H54 (cell line): ENCODE measurements around the gene NUP214.
"Not testable (repeated sequence)": the region's sequence is repeated elsewhere in the genome, so short reads cannot be mapped to it uniquely, and the experiment has no call there.

Source experiments
- DNase-seq: peaks from one replicate; pipeline ENCODE4 v3.0.0; 2011; ENCODE audit warnings: low spot score, mixed read lengths; ENCODE audit not compliant: insufficient read length
- FAIRE-seq: peaks from 3 replicates; lab custom pipeline; 2011; peaks lifted over from hg19 to GRCh38; lab: Jason Lieb, UNC
- POLR2A ChIP-seq: IDR thresholded peaks from 2 replicates; pipeline ENCODE4 v1.6.1; 2011; ENCODE audit warnings: low read depth, mild to moderate bottlenecking, low read length

The NUP214 gene

GRCh38 chr9:131091352-131091992 lies 33.9 kb upstream of the NUP214 start:
- DNase-seq: no peak
- no peak for TF ChIP-seq POLR2A
- no peak for FAIRE-seq

- no peak for TF ChIP-seq POLR2A
- FAIRE-seq (no peak), DNase-seq (no peak)
These were observed 33.4 kb upstream of the NUP214 start for GRCh38 chr9:131092030-131092429.

- DNase-seq (no peak), FAIRE-seq (no peak)
- no peak for TF ChIP-seq POLR2A
These were observed 32.6 kb upstream of the NUP214 start for GRCh38 chr9:131092548-131093440.

GRCh38 chr9:131094015-131094414 lies 31.4 kb upstream of the NUP214 start:
- no peak for DNase-seq
- FAIRE-seq: no peak
- TF ChIP-seq POLR2A: no peak

GRCh38 chr9:131094622-131095021 lies 30.8 kb upstream of the NUP214 start:
- DNase-seq: no peak
- no peak for TF ChIP-seq POLR2A
- no peak for FAIRE-seq

- TF ChIP-seq POLR2A: no peak
- FAIRE-seq: no peak
- no peak for DNase-seq
These were observed 29.6 kb upstream of the NUP214 start for GRCh38 chr9:131095666-131096268.

- no peak for DNase-seq
- TF ChIP-seq POLR2A: no peak
- no peak for FAIRE-seq
These were observed 28.9 kb upstream of the NUP214 start, which contains the start of gene AIF1L for GRCh38 chr9:131096269-131097125. TSS of gene AIF1L (plus strand) at chr9:131096531. CDS start at chr9:131096630, 99 bp downstream.

- TF ChIP-seq POLR2A: no peak
- FAIRE-seq (no peak), DNase-seq (no peak)
These were observed 28.0 kb upstream of the NUP214 start for GRCh38 chr9:131097126-131097947.

GRCh38 chr9:131097948-131098278 lies 27.5 kb upstream of the NUP214 start:
- FAIRE-seq (no peak), DNase-seq (no peak)

GRCh38 chr9:131098391-131099101 lies 26.8 kb upstream of the NUP214 start:
- FAIRE-seq (no peak), DNase-seq (no peak)
- TF ChIP-seq POLR2A: no peak

More at GRCh38 chr9:131097948-131098278, 27.5 kb upstream of the NUP214 start:
- no peak for TF ChIP-seq POLR2A

GRCh38 chr9:131099102-131099606 lies 26.2 kb upstream of the NUP214 start:
- TF ChIP-seq POLR2A: no peak
- DNase-seq (no peak), FAIRE-seq (no peak)

GRCh38 chr9:131099845-131100244 lies 25.5 kb upstream of the NUP214 start:
- DNase-seq, FAIRE-seq: not testable (repeated sequence)
